ENCODE results near the gene GLB1L2.
A peak's percentile ranks its signal among the peaks of the same experiment; 100 is the strongest.

Gene GLB1L2

GRCh38 chr11:134385171-134385570 is 53.4 kb downstream of the GLB1L2 start:
- peak overlapping the region; percentile 81 for H3K27ac ChIP-seq
- TF ChIP-seq, protein P1, sequence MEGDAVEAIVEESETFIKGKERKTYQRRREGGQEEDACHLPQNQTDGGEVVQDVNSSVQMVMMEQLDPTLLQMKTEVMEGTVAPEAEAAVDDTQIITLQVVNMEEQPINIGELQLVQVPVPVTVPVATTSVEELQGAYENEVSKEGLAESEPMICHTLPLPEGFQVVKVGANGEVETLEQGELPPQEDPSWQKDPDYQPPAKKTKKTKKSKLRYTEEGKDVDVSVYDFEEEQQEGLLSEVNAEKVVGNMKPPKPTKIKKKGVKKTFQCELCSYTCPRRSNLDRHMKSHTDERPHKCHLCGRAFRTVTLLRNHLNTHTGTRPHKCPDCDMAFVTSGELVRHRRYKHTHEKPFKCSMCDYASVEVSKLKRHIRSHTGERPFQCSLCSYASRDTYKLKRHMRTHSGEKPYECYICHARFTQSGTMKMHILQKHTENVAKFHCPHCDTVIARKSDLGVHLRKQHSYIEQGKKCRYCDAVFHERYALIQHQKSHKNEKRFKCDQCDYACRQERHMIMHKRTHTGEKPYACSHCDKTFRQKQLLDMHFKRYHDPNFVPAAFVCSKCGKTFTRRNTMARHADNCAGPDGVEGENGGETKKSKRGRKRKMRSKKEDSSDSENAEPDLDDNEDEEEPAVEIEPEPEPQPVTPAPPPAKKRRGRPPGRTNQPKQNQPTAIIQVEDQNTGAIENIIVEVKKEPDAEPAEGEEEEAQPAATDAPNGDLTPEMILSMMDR (conservative IDR thresholded peaks at IDR 0.05) = no peak

- H3K27ac ChIP-seq = peak overlapping the region; percentile 81
- TF ChIP-seq, protein P1 (conservative IDR thresholded peaks at IDR 0.05) = no peak
Observed at GRCh38 chr11:134385774-134386565, 54.2 kb downstream of the GLB1L2 start.

GRCh38 chr11:134386945-134387344 is 55.2 kb downstream of the GLB1L2 start:
- TF ChIP-seq, protein P1 (conservative IDR thresholded peaks at IDR 0.05) = no peak
- peak overlapping the region; percentile 81 for H3K27ac ChIP-seq

DNA sequence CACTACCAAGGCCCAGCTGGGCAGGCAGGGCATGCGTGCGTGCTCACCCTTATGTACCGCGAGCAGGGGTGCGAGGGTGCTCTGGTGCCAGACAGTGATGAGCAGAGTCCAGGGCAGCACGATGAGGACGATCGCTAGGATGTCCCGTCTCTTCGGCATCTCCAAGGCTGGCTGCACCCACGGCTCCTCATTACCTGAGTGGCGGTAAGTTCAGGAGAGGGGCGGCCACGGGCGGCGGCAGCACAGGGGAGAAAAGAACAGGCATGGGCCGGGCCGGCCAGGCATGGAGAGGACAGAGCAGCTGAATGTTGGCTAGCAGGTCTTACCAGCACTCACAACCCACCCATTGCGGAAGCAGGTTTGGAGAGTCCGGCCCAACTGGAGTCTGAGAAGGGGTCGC is 55.7 kb downstream of the GLB1L2 start:
- H3K27ac ChIP-seq = peak overlapping the region; percentile 81
- TF ChIP-seq, protein P1 (conservative IDR thresholded peaks at IDR 0.05) = no peak

GRCh38 chr11:134388590-134388989 is 56.8 kb downstream of the GLB1L2 start:
- H3K27ac ChIP-seq = no peak overlapping the region
- TF ChIP-seq, protein P1 (conservative IDR thresholded peaks at IDR 0.05) = no peak

GRCh38 chr11:134389464-134390180 is 57.8 kb downstream of the GLB1L2 start:
- H3K27ac ChIP-seq = no peak overlapping the region
- TF ChIP-seq, protein P1 (conservative IDR thresholded peaks at IDR 0.05) = no peak

DNA sequence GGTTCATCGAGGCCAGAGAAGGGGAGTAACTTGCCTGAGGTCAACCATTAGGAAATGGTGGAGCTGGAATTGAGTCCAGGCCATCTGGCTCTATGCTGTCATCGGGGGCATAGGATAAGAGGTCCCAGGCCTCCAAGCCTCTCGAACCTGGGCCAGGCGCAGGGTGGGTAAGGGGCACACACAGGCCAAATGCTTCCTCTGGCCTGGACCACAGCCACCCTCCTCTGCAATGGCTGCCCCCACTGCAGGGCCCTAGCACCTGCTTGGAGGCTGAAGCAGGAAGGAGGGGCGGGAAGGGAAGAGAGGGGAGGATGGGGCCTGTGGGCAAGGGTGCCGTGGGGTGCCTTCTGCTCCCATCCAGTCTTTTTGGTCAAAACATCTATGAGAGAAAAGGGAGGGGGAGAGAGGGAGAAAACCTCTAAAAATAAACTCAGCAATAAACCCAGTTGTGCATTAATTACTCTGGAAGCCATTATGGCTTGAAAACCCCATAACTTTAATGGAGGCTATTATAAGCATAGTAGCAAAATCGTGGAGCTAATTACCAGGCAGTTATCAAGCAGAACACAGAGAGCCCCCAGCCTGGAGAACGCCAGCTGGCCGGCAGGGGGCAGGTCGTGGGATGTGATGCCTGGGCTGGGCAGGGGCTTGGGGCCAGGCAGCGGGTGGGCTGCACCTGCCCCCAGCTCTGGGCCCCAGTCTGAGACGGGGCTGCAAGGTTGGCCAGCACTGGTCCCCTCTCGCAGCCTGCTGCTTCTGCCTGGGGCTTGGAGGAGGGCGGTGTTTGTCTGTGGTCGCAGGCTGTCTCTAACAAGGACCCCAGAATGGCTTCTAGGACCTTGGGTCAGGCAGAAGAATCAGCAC is 59.1 kb downstream of the GLB1L2 start:
- TF ChIP-seq, protein P1 (conservative IDR thresholded peaks at IDR 0.05) = no peak
- no peak overlapping the region for H3K27ac ChIP-seq

Data from VCaP (cell line).